GM18858 (cell line): ENCODE data around the gene ZKSCAN1.
"Not testable (repeated sequence)": the region's sequence is repeated elsewhere in the genome, so short reads cannot be mapped to it uniquely, and the experiment has no call there.

Source experiments
- ATAC-seq: cut with Tn5 transposase; IDR thresholded peaks from one replicate; pipeline ENCODE4 v1.9.1; 2021; ENCODE audit not compliant: unreplicated experiment

Gene ZKSCAN1

GRCh38 chr7:100000239-100000638 lies 15.2 kb upstream of the ZKSCAN1 start:
- no peak for ATAC-seq

GRCh38 chr7:100003711-100004661 lies 11.4 kb upstream of the ZKSCAN1 start:
- ATAC-seq, result no peak

- no peak for ATAC-seq
Measured at GRCh38 chr7:100007887-100008286, 7.5 kb upstream of the ZKSCAN1 start.

GRCh38 chr7:100008525-100008924 lies 6.9 kb upstream of the ZKSCAN1 start:
- no peak for ATAC-seq

GRCh38 chr7:100009952-100010351 lies 5.4 kb upstream of the ZKSCAN1 start:
- not testable (repeated sequence) for ATAC-seq

GRCh38 chr7:100010901-100011300 lies 4.5 kb upstream of the ZKSCAN1 start:
- no peak for ATAC-seq

- no peak for ATAC-seq
Measured at GRCh38 chr7:100011516-100011915, 3.9 kb upstream of the ZKSCAN1 start.

GRCh38 chr7:100012385-100013327 lies 2.7 kb upstream of the ZKSCAN1 start:
- not testable (repeated sequence) for ATAC-seq

- ATAC-seq, result no peak
Measured at GRCh38 chr7:100013328-100013676, 2.1 kb upstream of the ZKSCAN1 start.

GRCh38 chr7:100016215-100016901 lies 962 bp downstream of the ZKSCAN1 start:
- ATAC-seq, result no peak

- ATAC-seq, result no peak
Measured at GRCh38 chr7:100017300-100017699, 1.9 kb downstream of the ZKSCAN1 start.

GRCh38 chr7:100017875-100018274 lies 2.5 kb downstream of the ZKSCAN1 start:
- no peak for ATAC-seq

- ATAC-seq, result no peak
Measured at GRCh38 chr7:100019908-100020307, 4.5 kb downstream of the ZKSCAN1 start.

GRCh38 chr7:100021297-100021696 lies 5.9 kb downstream of the ZKSCAN1 start:
- ATAC-seq, result no peak

GRCh38 chr7:100022621-100023020 lies 7.2 kb downstream of the ZKSCAN1 start:
- no peak for ATAC-seq

- no peak for ATAC-seq
Measured at GRCh38 chr7:100023526-100023925, 8.1 kb downstream of the ZKSCAN1 start.

GRCh38 chr7:100024020-100024619 lies 8.7 kb downstream of the ZKSCAN1 start:
- no peak for ATAC-seq

- ATAC-seq, result no peak
Measured at GRCh38 chr7:100027197-100027596, 11.8 kb downstream of the ZKSCAN1 start.

GRCh38 chr7:100029596-100029995 lies 14.2 kb downstream of the ZKSCAN1 start:
- ATAC-seq, result no peak

- no peak for ATAC-seq
Measured at GRCh38 chr7:100033526-100033925, 18.1 kb downstream of the ZKSCAN1 start.
